Islet precursor cell (in vitro differentiated cells): ENCODE data around the gene TXNL4B.
"Not testable (repeated sequence)": the region's sequence is repeated elsewhere in the genome, so short reads cannot be mapped to it uniquely, and the experiment has no call there.

Source experiments
- DNase-seq: peaks from one replicate; pipeline ENCODE4 v3.0.0-alpha.2; 2018

Gene TXNL4B

DNA sequence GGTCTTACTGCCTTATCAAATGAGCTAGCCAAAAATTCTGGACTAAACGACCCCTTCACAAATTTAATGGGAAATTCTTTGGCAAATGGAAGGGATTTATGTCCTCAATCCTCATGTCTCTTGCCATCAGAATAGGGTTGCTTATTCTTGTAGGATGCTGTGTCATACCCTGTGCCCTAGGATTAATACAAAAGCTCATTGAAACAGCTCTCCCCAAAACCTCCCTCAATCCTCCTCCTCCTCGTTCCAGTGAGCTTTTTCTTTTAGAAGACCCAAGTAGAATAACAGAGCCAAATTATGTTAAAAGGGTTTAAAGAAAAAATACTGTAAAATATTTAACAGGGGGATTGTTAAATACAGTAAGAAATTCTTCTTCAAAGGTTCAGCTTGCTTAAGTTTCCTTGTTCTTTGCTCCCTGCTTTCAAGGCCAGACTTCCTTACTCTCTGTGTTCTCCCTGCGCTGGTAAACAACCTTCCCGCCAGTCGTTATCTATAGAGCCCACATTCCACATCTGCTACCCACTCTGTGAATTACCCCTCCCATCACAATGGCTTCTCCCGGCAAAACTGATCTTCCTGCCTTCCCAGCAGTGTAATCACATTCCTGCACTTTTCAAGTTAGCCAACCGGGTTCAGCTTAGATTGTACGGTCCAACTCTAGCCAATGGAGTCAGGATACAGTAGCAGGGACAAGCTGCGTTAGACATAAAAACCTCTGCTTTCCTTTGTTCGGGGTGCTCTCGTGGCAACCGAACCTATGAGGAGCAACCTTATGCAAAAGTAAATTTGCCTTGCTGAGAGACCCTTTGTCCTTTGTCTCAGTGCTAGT, 20.7 kb downstream of the TXNL4B start:
- DNase-seq, result peak; percentile 81

DNA sequence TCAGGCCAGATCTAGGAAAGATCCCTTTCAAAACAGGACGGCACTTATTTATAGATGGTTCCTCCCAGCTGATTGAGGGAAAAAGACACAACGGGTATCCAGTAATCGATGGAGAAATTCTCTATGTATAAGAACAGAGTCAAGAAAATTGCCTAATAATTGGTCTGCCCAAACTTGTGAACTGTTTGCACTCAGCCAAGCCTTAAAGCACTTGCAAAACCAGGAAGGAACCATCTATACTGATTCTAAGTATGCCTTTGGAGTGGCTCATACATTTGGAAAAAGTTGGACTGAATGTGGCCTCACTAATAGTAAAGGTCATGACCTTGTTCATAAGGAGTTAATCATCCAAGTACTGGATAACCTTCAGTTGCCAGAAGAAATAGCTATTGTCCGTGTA, 24.5 kb downstream of the TXNL4B start:
- no peak for DNase-seq

DNA sequence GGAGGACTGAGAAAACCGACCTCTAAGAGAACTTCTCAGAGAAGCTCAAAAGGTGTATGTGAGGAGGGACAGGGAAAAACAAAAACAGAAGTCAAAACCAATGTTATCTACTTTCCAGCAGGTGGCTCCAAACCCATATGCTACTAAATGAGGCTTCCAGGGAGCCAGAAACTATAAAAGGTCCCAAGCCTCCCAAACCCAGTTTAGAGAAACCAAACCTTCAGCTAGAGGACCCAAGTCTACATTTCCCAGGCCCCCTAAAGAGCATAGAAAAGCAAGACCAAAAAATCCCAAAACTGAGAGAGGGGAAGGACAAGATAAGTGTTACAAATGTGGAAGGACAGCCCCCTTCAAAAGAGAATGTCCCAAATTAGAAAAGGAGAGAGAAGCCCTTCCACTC, 26.7 kb downstream of the TXNL4B start:
- DNase-seq, result no peak

DNA sequence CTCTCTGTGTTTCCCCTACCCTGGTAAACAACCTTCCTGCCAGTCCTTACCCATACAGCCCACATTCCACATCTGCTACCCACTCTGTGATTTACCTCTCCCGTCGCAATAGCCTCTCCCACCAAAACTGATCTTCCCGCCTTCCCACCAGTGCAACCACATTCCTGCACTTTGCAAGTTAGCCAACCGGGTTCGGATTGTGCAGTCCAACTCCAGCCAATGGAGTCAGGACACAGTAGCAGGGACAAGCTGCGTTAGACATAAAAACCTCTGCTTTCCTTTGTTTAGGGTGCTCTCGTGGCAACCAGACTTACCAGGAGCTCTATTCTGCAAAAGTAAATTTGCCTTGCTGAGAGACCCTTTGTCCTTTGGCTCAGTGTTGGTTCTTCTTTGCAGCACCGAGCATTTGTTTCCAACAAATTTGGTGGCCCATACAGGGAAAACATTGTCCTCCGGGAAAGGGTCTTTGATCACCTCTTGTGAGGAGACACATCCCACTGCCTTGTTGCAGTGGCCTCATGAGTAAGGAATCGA, 29.0 kb downstream of the TXNL4B start:
- peak; percentile 55 for DNase-seq

DNA sequence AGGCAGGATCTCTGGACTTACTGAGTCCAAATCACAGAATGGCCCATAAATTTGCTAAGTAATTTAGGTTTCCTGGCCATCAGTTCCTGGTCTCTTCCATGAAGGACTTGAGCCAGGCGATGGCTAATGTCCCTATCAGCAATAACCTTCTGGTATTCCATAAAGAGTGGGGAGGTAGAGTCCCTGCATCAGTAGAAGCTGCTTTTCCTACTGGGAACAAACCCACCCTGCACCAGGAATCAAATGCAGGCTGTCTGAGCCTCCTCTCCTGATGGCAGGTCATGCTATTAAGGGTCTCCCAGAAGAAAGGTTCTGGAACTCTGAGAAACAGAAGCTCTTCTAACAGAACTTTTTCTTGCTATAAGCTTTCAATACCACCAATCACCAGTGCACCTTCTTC, 31.9 kb downstream of the TXNL4B start:
- no peak for DNase-seq

DNA sequence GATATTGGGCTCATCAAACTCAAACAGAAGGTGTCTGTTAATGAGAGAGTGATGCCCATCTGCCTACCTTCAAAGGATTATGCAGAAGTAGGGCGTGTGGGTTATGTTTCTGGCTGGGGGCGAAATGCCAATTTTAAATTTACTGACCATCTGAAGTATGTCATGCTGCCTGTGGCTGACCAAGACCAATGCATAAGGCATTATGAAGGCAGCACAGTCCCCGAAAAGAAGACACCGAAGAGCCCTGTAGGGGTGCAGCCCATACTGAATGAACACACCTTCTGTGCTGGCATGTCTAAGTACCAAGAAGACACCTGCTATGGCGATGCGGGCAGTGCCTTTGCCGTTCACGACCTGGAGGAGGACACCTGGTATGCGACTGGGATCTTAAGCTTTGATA, 33.0 kb downstream of the TXNL4B start:
- peak; percentile 25 for DNase-seq

DNA sequence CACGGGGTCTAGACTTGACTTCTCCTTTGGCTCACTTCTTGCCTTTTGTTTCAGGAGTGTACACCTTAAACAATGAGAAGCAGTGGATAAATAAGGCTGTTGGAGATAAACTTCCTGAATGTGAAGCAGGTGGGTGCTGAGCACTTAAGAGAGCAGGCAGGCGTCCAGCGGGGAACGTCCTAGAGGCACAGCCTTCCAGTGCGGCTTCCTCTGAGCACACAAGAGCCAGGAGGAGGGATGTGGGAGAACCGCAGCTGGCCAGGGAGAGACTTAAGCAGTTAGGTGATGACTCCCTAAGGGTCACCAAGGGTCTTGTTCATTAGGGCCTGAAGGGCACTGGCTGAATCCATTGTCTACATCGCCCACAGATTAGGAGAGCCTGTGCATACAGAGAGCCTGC, 34.4 kb downstream of the TXNL4B start:
- not testable (repeated sequence) for DNase-seq

DNA sequence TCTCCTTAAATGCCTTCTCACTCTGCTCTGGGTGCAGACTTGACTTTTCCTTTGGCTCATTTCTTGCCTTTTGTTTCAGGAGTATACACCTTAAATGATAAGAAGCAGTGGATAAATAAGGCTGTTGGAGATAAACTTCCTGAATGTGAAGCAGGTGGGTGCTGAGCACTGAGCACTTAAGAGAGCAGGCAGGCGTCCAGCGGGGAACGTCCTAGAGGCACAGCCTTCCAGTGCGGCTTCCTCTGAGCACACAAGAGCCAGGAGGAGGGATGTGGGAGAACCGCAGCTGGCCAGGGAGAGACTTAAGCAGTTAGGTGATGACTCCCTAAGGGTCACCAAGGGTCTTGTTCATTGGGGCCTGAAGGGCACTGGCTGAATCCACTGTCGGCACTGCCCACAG, 36.1 kb downstream of the TXNL4B start:
- DNase-seq, result not testable (repeated sequence)

DNA sequence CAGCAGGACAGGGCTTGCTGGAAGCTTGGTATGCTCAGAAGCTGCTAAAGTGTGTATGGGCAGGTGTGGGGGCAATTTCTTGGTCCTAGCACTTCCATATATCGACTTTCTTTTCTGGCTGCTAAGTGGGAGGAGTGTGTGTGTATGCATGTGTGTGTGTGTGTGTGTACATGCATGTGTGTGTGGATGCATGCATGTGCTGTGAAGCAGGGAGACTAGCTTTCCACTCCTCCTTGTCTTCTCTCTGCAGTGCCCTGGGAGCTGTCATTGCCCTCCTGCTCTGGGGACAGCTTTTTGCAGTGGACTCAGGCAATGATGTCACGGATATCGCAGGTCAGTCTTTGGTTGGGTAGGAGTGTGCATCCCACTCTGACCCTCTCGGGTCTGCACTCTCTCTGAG, 37.5 kb downstream of the TXNL4B start:
- DNase-seq, result peak; percentile 35

DNA sequence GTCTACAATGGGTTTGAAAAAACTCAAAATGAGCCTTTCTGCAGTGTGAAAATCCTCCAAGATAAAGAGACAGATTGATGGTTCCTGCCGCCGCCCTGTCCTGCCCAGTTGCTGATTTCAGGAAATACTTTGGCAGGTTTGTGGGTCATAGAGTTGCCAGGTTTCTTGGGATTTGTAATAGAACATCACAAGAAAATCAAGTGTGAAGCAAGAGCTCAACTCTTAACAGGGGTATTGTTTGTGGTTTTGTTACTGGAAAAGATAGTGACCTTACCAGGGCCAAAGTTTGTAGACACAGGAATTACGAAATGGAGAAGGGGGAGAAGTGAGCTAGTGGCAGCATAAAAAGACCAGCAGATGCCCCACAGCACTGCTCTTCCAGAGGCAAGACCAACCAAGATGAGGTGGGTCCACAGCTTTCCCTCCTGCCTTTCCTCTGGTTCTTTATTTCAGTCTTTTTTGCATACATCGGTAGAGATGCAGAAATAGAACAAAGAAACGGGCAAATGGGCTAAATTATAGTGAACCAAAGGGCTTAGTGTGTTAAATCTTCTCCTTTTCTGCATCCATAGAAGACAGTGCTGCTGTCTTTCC, 39.1 kb downstream of the TXNL4B start, which contains the start of gene HP:
Gene HP, plus strand, starts transcription at position 252 of the 594 bp plus-strand sequence. Its CDS starts 148 bp downstream, at position 400.
- peak; percentile 4 for DNase-seq

DNA sequence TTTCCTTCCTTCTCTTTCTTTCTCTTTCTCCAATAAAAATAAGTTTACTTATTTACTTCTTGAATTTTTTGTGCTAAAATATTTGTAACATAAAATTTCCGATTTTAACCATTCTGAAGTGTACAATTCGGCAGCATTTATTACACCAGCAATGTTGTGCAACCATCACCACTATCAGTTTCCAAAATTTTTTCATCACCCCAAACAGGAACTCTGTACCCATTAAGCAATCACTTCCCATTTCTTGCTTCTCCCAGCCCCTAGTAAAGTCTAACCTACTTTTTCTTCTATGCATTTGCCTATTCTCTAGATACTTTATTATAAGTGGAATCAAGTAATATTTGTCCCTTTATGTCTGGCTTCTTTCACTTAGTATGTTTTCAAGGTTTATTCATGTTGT, 41.6 kb downstream of the TXNL4B start:
- DNase-seq, result no peak

DNA sequence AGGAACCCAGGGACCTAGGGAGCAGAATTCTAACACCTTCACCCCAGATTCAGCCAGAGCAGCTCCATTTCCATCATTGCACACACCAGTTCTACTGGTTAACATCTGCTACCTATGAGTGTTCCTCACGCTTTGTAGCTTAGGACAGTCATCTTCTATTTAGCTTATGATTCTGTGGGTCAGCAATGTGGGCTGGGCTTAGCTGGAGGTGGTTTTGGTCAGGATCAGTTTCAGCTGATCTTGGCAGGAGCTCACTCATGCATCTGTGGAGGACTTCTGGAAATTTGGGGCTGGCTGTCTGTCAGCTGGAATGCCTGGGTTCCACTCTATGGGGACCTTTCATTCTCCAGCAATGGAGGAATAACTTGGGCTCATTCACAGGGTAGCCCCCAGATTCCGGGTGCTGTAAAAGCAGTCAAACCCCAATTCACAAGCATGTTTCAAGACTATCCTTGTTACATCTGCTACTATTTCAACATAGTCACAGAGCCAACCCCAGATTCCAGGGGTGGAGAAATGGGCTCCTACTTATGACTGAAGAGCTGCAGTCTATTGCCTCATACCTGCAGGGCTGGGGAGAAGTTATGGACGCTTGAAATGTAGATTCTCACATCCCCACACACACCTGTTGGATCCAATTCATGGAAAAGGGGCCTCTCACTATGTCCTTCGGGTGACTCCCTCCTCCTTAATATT, 42.5 kb downstream of the TXNL4B start:
- DNase-seq, result no peak

DNA sequence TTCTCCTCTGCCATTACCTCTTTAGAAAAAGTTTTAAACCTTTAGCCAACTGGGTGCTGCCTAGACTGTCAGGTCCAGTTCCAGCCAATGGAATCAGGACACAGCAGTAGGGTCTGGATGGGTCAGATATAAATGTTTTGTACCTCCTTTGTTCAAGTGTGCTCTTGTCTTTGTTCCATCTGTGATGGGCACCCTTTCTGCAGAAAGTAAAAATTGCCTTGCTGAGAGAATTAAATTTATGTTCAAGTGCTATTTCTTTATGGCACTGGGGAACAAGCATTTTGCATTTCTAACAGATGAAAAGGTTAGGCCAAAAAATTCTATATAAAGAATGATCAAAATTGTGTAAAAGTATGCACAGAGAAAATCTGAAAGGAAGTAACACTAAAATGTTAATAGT, 44.3 kb downstream of the TXNL4B start:
- DNase-seq, result peak; percentile 1

DNA sequence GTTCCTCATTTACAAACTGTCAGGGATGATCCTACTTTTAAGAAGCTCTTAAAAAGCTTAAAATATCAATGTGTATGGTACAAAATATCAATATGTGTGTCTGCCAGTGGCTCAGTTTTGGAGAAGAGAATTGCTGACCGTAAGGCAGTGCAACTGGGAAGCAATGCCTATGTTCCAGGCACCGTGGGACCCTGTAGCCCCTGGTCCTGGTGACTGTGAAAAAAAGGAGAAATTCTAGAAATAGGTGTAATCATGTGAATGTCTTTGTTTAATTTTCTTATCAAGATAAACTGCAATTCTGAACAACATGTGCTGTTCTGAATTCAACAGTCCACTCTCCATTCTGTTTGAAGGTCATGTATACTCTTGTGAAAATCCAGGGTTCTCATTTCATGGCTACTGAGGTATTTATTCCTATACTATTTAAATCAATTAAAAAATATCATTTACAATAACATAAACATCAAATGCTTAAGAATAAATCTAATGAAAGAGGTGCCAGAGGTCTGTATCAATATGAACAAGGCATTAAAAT, 48.5 kb downstream of the TXNL4B start:
- DNase-seq, result peak; percentile 18

DNA sequence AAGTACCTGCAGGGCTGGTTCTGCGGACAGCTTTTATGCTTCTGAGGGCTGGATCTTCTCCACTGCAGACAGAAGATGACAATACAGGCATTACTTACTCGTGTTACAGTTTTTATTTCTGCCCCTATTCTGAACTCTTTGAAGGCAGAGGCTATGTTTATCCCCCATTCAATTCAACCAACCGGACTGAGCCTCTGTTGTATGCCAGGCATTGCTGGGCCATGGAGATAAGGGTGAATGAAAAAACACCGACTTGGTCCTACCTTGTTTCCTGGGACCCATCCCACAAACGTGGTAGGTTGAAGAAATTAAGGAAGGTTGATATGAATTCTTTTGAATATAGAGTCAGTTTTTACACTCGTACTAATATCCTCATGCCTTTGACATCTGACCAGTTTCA, 49.1 kb downstream of the TXNL4B start:
- peak; percentile 29 for DNase-seq

DNA sequence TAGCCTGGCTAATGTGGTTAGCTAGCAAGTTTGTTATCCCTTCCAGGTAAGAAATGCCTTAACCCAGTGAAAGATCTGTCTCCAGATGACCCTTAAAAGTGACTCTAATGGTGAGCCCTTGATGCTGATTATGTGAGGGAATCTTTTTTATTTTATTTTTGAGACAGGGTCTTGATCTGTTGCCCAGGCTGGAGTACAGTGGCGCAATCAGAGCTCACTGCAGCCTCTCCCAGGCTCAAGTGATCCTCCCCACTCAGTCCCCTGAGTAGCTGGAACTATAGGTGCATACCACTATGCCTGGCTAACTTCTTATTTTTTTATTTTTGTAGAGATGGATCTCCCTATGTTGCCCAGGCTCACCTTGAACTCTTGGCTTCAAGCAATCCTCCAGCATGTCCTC, 49.9 kb downstream of the TXNL4B start:
- no peak for DNase-seq

DNA sequence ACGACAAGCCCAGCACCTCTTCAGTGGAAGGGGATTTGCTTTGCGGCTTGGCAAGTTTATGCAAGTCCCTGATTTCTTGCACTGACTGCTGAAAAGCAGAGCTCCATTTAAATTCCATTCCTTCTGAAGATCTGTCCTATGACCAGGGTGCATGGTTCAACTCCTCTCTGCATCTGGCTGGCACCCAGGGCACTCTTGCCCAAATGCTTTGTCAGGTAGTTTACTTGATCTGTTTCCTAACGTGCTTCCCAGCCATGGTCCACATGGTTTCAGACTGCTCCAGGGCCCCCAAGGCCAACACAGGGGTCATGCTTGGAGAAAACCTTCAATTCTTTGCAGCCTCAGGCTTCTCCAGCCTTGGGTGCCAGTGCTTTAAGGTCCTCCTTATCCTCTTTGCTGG, 50.4 kb downstream of the TXNL4B start:
- peak; percentile 18 for DNase-seq

DNA sequence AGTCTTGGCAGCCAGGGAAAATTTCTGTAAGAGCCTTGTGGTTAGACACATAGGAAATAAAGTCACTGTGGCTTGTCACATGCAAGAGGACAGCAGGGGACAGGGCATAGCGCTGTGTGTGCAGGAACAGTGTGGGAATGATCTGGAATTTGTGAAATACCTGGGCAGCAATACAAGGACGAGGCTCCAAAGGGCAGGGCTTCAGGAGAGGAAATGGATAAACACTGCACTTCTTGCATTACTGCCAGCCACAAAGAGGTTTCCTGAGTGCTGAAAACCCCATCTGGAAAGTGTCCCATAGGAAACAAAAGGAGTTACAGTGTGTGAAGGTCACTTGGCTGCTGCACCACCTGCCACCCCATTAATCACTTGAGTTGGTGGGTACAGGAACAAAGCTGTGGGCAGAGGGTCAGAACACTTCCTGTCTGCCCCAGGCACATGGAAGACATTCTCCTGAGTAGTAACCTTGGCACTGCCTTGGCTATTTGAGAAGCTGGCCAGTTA, 51.2 kb downstream of the TXNL4B start:
- peak; percentile 31 for DNase-seq

DNA sequence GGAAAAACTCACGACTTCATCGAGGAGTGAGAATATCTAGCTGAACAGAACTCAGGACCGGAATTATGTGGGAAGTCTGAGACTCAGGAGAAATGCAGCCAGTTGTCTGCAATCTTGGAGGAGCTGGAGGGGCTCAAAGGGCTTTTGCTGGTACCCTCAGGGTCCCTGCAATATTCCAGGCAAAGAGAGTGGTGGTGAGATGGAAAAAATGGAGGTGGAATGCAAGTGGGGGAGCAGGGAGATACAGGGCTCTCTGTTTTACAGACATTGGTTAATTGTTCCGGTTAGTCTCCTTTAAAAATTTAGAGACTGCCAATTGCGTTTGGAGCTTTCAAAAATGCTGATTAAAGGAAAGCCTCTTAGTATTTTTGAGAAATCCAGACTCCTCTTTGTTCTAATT, 57.3 kb downstream of the TXNL4B start:
- peak; percentile 41 for DNase-seq
